Panc1 (cell line): ENCODE measurements around the gene SELENOS. TPM values are rescaled to one million over a fixed set of nuclear protein-coding genes. Genes with fewer than 3 reads are reported as not detected.

ENCODE experiments used
- ATAC-seq: fragments of 200-7000 bp; cut with Tn5 transposase; 2 replicates; pipeline ENCODE4 v1.9.1; 2020; ENCODE audit warnings: mild to moderate bottlenecking, moderate library complexity
- BruUV-seq: library from RNA; stranded (reverse); fragments of 400-500 nt; replicated peaks from 2 replicates; lab custom pipeline; 2021; lab: Mats Ljungman, UMichigan
- CTCF ChIA-PET: fragments of 300-600 bp; sonication (Branson Sonifier 250); formaldehyde crosslinking; loops from one replicate; lab custom pipeline; 2022; ENCODE audit warnings: antibody characterized with exemption; lab: Charles Lee
- POLR2A ChIA-PET: fragments of 300-600 bp; sonication (Branson Sonifier 250); formaldehyde crosslinking; loops from one replicate; lab custom pipeline; 2022; ENCODE audit warnings: antibody characterized with exemption; lab: Charles Lee
- DNase-seq: peaks from one replicate; pipeline ENCODE4 v3.0.0-alpha.2; 2010; ENCODE audit warnings: low read depth, low spot score
- H3K27ac ChIP-seq: 2 replicates; pipeline ENCODE4 v1.5.1; 2011; ENCODE audit warnings: mild to moderate bottlenecking, low read length, inconsistent platforms
- H3K27me3 ChIP-seq: fragments of 200-500 bp; sonication (Bioruptor generic); 2 replicates; pipeline ENCODE4 v1.6.0; 2014; ENCODE audit warnings: low read length, inconsistent platforms; ENCODE audit not compliant: control insufficient read depth, insufficient read depth
- H3K36me3 ChIP-seq: fragments of 200-500 bp; sonication (Bioruptor generic); 2 replicates; pipeline ENCODE4 v1.5.1; 2014; ENCODE audit warnings: inconsistent platforms, mild to moderate bottlenecking, low read length, moderate library complexity; ENCODE audit not compliant: control insufficient read depth, insufficient read depth
- H3K4me1 ChIP-seq: 2 replicates; pipeline ENCODE4 v1.5.1; 2011; ENCODE audit warnings: inconsistent platforms, mild to moderate bottlenecking, low read length, moderate library complexity; ENCODE audit not compliant: control insufficient read depth, insufficient read depth
- H3K4me3 ChIP-seq, 2 experiments: 2 replicates each; pipeline ENCODE4 v1.5.1; 2011 to 2012; ENCODE audit warnings: low read depth in 2 of 2, low read length in 2 of 2, mild to moderate bottlenecking in 2 of 2, inconsistent platforms in 1 of 2, moderate library complexity in 1 of 2
- H3K9me3 ChIP-seq: fragments of 200-500 bp; sonication (Bioruptor generic); 2 replicates; pipeline ENCODE4 v1.5.1; 2014; ENCODE audit warnings: low read depth, mild to moderate bottlenecking, inconsistent platforms, low read length, moderate library complexity; ENCODE audit not compliant: control insufficient read depth, insufficient read depth
- CTCF ChIP-seq: fragments of 450-650 bp; IDR thresholded peaks from 2 replicates; pipeline ENCODE4 v1.5.1; 2017; ENCODE audit warnings: mild to moderate bottlenecking
- POLR2AphosphoS5 ChIP-seq: IDR thresholded peaks from 2 replicates; pipeline ENCODE4 v1.6.1; 2012; ENCODE audit warnings: mild to moderate bottlenecking, low read depth, low read length, moderate library complexity
- REST ChIP-seq, 2 experiments: IDR thresholded peaks; 2 replicates each; pipeline ENCODE4 v1.6.1; 2011 to 2012; ENCODE audit warnings: low read depth in 2 of 2, control low read depth in 1 of 2, low read length in 1 of 2, mild to moderate bottlenecking in 1 of 2, moderate library complexity in 1 of 2; ENCODE audit not compliant: insufficient read depth in 1 of 2
- SIN3A ChIP-seq: IDR thresholded peaks from 2 replicates; pipeline ENCODE4 v1.6.1; 2012; ENCODE audit warnings: low read depth, mild to moderate bottlenecking, low read length, moderate library complexity, borderline replicate concordance; ENCODE audit not compliant: insufficient read depth
- TCF7L2 ChIP-seq: IDR thresholded peaks from 2 replicates; pipeline ENCODE4 v1.6.1; 2011; ENCODE audit warnings: mild to moderate bottlenecking, low read depth, low read length, inconsistent platforms
- in situ Hi-C: cut with HindIII; loops from 2 replicates; pipeline ENCODE4 v1.10.0; 2016; ENCODE audit warnings: low sequenced_read_pairs, low pct_unique_long_range_greater_than_20kb
- intact Hi-C: fragments of 100-400 bp; cut with micrococcal nuclease; formaldehyde crosslinking; loops from one replicate; pipeline ENCODE4 v1.10.0; 2022; ENCODE audit not compliant: unreplicated experiment
- total RNA-seq: library from RNA; stranded (reverse); gene quantifications from one replicate; pipeline ENCODE4 v1.2.1, GENCODE V29; 2021; ENCODE audit not compliant: unreplicated experiment

SELENOS gene
- total RNA-seq, 1 experiment from 2014 or later: 74.9 TPM

- BruUV-seq: no TSS peak
- Histone ChIP-seq H3K4me1 (peaks cover 55% of the 10 kb centered on the region), H3K9me3 (no peaks in the 10 kb centered on the region), H3K27ac (peak overlapping the region; percentile 91), H3K4me3 (peak overlapping the region; percentile 87 to 93), H3K36me3 (peaks cover 4% of the 10 kb centered on the region; the same call in 1 of the 2 replicates), H3K27me3 (no peaks in the 10 kb centered on the region)
- ChIA-PET POLR2A (interaction anchor here (0.6 kb wide), 1 partner anchor 218 kb away, joined by 3 read pairs; no protein-coding TSS in a partner anchor), CTCF (no interaction called here)
- ATAC-seq (no peak), DNase-seq (no peak)
- in situ Hi-C loops (no loop called here), intact Hi-C loops (loop anchor here (10.0 kb wide), 1 partner anchor 336 kb away; the partner anchor contains the start of gene LRRK1)
- no peak for TF ChIP-seq CTCF
These were observed 26.9 kb downstream of the SELENOS start for GRCh38 chr15:101250341-101250831.

GRCh38 chr15:101248274-101248673 lies 29.0 kb downstream of the SELENOS start:
- POLR2A ChIA-PET: interaction anchor here (0.6 to 0.7 kb wide), 4 partner anchors 36 to 644 kb away, joined by 3 to 6 read pairs (median 3); no protein-coding TSS in a partner anchor

More at GRCh38 chr15:101248274-101248673, 29.0 kb downstream of the SELENOS start:
- Histone ChIP-seq H3K36me3 (peaks cover 4% of the 10 kb centered on the region; the same call in 1 of the 2 replicates), H3K4me3 (no peak overlapping the region), H3K27me3 (no peaks in the 10 kb centered on the region), H3K4me1 (peaks cover 70% of the 10 kb centered on the region), H3K9me3 (no peaks in the 10 kb centered on the region), H3K27ac (peak overlapping the region; percentile 39; the same call in 1 of the 2 replicates)
- BruUV-seq: TSS peak; percentile 32
- ATAC-seq (no peak), DNase-seq (no peak)
- CTCF ChIA-PET: no interaction called here
- intact Hi-C loops: no loop called here
- TF ChIP-seq REST (IDR thresholded peaks at IDR 0.05; ENCODE audit: insufficient read depth in 1 of 2, low read depth in 2 of 2, low read length in 1 of 2) (no peak), CTCF (no peak), POLR2AphosphoS5 (no peak), TCF7L2 (no peak), SIN3A (no peak)
- in situ Hi-C loops: no loop called here
